Measurements from ENCODE around the gene TMEM135. TPM values are rescaled to one million over a fixed set of nuclear protein-coding genes. Genes with fewer than 3 reads are reported as not detected.

The TMEM135 gene
- total RNA-seq, 1 donor, result 30.0 TPM

DNA sequence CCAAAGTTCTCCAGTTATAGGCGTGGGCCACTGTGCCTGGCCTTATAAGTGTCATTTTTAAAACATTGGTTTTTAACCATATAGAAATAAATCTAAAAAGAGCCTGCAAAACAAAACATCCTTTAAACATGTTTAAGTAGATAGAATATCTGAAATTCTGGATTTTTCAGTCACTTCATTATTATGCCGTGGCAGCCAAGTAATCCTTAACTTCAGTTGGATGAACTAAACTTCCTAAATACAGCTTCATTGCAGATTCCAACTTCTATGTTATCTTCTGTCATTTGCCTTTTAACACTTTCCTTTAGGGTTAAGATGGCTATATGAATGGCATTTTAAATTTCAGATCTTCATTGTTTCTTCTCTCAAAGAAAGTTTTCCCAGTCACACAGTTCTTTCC, 291.4 kb downstream of the TMEM135 start:
- no peak overlapping the region for H3K4me3 ChIP-seq (ENCODE audit: low read depth, low read length)
- no peak for DNase-seq (ENCODE audit: low read depth)
- TF ChIP-seq, protein P1, sequence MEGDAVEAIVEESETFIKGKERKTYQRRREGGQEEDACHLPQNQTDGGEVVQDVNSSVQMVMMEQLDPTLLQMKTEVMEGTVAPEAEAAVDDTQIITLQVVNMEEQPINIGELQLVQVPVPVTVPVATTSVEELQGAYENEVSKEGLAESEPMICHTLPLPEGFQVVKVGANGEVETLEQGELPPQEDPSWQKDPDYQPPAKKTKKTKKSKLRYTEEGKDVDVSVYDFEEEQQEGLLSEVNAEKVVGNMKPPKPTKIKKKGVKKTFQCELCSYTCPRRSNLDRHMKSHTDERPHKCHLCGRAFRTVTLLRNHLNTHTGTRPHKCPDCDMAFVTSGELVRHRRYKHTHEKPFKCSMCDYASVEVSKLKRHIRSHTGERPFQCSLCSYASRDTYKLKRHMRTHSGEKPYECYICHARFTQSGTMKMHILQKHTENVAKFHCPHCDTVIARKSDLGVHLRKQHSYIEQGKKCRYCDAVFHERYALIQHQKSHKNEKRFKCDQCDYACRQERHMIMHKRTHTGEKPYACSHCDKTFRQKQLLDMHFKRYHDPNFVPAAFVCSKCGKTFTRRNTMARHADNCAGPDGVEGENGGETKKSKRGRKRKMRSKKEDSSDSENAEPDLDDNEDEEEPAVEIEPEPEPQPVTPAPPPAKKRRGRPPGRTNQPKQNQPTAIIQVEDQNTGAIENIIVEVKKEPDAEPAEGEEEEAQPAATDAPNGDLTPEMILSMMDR (IDR thresholded peaks at IDR 0.05; ENCODE audit: insufficient read depth, low read length), result no peak

DNA sequence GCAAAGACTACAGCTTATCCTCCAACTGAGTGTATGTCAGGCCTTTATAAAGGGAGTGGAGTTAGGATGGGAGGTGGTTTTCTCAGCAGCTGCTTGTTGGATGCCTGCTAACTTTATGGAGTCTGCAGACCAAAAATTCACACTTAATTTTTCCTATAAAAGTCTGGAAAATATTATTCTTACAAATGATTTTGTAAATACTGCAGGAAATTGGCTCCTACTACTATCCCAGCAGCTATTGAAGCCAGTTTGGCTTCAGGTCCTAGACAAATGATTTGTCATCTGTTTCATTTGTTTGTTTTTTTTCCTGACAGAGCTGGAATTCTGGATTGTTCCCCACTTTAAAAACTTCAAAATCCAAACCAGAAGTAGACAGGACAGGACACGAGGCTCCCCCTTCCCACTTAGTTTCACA, 292.5 kb downstream of the TMEM135 start:
- peak; percentile 19 for DNase-seq (ENCODE audit: low read depth)
- no peak overlapping the region for H3K4me3 ChIP-seq (ENCODE audit: low read depth, low read length)
- TF ChIP-seq, protein P1 (IDR thresholded peaks at IDR 0.05; ENCODE audit: insufficient read depth, low read length), result no peak

DNA sequence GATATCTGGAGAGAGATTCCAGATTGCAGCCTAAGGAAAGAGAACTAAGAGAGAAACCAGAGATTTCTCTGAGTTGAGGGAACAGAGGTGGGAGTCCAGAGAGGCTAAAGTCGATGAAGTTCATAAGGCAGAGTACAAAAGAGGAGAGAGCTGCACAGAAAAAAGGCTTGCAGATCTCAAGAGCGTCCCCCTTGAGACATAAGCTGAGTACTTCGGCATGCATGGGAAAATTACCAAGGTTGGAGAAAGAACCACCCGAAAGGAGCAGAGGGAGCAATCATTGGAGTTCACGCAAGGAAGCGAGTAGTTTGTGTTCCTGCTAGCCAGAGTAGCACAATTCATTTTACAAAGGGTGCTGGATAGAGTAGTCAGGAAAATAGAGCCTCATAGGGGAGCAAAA, 293.5 kb downstream of the TMEM135 start:
- DNase-seq (ENCODE audit: low read depth), result peak; percentile 18
- H3K4me3 ChIP-seq (ENCODE audit: low read depth, low read length), result no peak overlapping the region
- TF ChIP-seq, protein P1 (IDR thresholded peaks at IDR 0.05; ENCODE audit: insufficient read depth, low read length), result no peak

DNA sequence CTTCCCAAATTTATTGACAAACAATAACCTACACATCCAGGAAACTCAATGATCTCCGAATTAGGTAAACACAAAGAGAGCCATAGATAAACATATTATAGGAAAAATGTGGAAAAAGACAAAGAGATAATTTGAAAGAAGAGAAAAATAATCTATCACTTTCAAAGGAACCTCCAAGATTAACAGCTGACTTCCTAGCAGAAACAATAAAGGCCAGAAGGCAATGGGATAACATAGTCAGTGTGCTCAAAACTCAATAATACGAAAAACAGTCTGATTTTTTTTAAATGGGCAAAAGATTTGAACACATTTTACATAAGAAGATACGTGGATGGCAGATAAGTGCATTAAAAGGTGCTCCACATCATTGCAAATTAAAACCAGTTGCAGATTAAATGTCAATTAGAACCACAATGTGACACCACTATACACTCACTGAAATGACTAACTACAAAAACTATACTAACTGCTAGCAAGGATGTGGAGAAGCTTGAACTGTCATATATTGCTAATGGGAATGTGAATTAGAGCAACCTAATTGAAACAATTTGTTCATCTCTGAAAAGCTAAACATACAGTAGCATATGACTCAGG, 300.4 kb downstream of the TMEM135 start:
- no peak overlapping the region for H3K4me3 ChIP-seq (ENCODE audit: low read depth, low read length)
- TF ChIP-seq, protein P1 (IDR thresholded peaks at IDR 0.05; ENCODE audit: insufficient read depth, low read length), result no peak
- no peak for DNase-seq (ENCODE audit: low read depth)

DNA sequence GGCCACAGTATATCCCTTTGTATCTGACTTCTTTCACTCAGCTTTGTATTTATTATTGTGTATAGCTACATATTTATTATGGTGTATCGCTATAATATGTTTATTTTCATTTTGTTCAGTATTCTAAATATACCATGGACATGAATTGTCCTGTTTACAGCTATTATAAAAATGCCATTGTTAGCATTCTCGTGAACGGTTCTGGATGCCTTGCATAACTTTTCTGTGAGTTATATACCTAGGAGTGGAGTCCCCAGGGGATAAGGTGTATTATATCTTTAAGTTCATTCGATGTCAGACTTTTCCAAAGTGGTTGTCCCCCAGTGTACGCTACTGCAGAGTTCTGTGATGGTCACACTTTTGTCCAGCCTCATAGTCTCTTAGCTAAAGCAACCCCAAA, 301.7 kb downstream of the TMEM135 start:
- TF ChIP-seq, protein P1 (IDR thresholded peaks at IDR 0.05; ENCODE audit: insufficient read depth, low read length), result no peak
- no peak for DNase-seq (ENCODE audit: low read depth)
- no peak overlapping the region for H3K4me3 ChIP-seq (ENCODE audit: low read depth, low read length)

DNA sequence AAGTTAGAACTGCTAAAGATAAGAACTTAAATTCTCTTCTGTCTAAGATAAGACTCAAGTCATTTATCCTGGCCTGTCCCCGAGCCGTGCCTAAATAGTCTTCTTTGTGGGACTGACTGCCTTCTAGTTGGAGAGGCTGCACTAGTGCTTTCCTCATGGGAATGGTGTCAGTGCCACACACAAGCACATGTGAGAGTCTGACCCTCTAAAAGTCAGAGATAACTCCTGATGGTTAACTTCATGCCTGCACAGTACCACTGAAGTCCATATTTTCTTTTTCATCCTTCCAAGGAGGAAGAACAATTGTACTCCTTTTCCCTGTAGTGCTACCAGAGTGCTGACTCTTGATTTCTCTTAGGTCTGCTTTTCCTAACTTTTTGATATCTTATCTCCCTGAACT, 309.7 kb downstream of the TMEM135 start:
- H3K4me3 ChIP-seq (ENCODE audit: low read depth, low read length), result no peak overlapping the region
- TF ChIP-seq, protein P1 (IDR thresholded peaks at IDR 0.05; ENCODE audit: insufficient read depth, low read length), result no peak
- DNase-seq (ENCODE audit: low read depth), result no peak

DNA sequence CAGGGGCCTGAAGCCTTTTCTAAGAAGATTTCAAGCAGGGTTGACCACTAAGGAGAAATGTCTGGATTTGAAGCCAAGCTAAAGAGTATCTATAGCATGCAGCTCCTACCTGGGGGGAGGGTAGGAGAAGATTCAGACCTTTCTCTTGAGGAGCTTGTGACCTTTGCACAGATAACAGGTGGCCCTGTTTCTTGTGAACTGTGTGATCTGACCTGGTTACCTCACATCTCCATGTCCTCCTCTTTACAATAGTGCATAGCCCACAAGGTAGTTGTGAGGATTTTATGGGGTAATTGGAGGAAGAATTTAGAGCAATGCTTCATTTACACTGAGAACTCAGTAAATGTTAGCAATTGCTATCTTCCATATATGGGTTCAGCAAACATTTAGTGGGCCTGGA, 310.1 kb downstream of the TMEM135 start:
- no peak for DNase-seq (ENCODE audit: low read depth)
- no peak overlapping the region for H3K4me3 ChIP-seq (ENCODE audit: low read depth, low read length)
- TF ChIP-seq, protein P1 (IDR thresholded peaks at IDR 0.05; ENCODE audit: insufficient read depth, low read length), result no peak

Measured in fibroblast of the aortic adventitia (primary cell).